Gastroesophageal sphincter (tissue), 4 donors: ENCODE results near the gene KLF14. TPM values are rescaled to one million over a fixed set of nuclear protein-coding genes. Genes with fewer than 3 reads are reported as not detected.

ENCODE experiments used
- ATAC-seq: fragments of 150-250 bp; one replicate; pipeline ENCODE4 v1.9.1; 2016; ENCODE audit warnings: mild to moderate bottlenecking, moderate library complexity
- H3K27ac ChIP-seq, 4 donors: fragments of 200-600 bp; sonication (generic) in 3 of 4; 1 replicate in 3 of 4; 2 replicates in 1 of 4; pipeline ENCODE4 v1.5.1; 2016 to 2019
- H3K27me3 ChIP-seq: fragments of 200-600 bp; sonication (generic); one replicate; pipeline ENCODE4 v1.5.1; 2019
- H3K36me3 ChIP-seq, 2 donors: fragments of 200-600 bp; sonication (generic); one replicate each; pipeline ENCODE4 v1.5.1; 2019; ENCODE audit warnings: control low read depth in 1 of 2
- H3K4me1 ChIP-seq, 3 donors: fragments of 200-600 bp; sonication (generic); 1 replicate in 2 of 3; 2 replicates in 1 of 3; pipeline ENCODE4 v1.5.1; 2016 to 2019; ENCODE audit warnings: control low read depth in 2 of 3
- H3K4me3 ChIP-seq, 2 donors: fragments of 200-600 bp; sonication (generic); one replicate each; pipeline ENCODE4 v1.5.1; 2019; ENCODE audit warnings: mild to moderate bottlenecking in 1 of 2, moderate library complexity in 1 of 2
- H3K9me3 ChIP-seq, 3 donors: fragments of 200-600 bp; sonication (generic); one replicate each; pipeline ENCODE4 v1.5.1; 2017 to 2019; ENCODE audit warnings: control low read depth in 2 of 3
- EP300 ChIP-seq: sonication (generic); formaldehyde crosslinking; IDR thresholded peaks from one replicate; pipeline ENCODE4 v1.6.1; 2017; ENCODE audit warnings: antibody characterized with exemption, mild to moderate bottlenecking
- POLR2A ChIP-seq, 2 donors: fragments of 450-650 bp; IDR thresholded peaks; one replicate each; pipeline ENCODE4 v1.6.1; 2017; ENCODE audit warnings: antibody characterized with exemption in 2 of 2, mild to moderate bottlenecking in 2 of 2, moderate library complexity in 1 of 2
- POLR2AphosphoS5 ChIP-seq: sonication (generic); formaldehyde crosslinking; IDR thresholded peaks from one replicate; pipeline ENCODE4 v1.6.1; 2017; ENCODE audit warnings: antibody characterized with exemption
- WGBS, 2 donors: methylation state at CpG; one replicate each; pipeline ENCODE4 v1.1.5; 2018; ENCODE audit warnings: low coverage in 1 of 2; 5-methylcytosine and 5-hydroxymethylcytosine counted together
- total RNA-seq, 4 donors: library from RNA; depleted of rRNA; stranded (reverse); fragments of >200 nt; gene quantifications; one replicate each; pipeline ENCODE4 v1.1.0, GENCODE V29; 2016
- TF ChIP-seq, protein P1 (sequence below), 4 experiments: fragments of 200-600 bp in 2 of 4; fragments of 450-650 bp in 2 of 4; sonication (generic) in 1 of 4; IDR thresholded peaks; one replicate each; pipeline ENCODE4 v1.5.1; 2017 to 2019; ENCODE audit warnings: antibody characterized with exemption in 4 of 4, mild to moderate bottlenecking in 2 of 4, moderate library complexity in 2 of 4

The KLF14 gene
- total RNA-seq, 4 donors from 2014 or later = 0.08 to 0.16 TPM; not detected in 2

DNA sequence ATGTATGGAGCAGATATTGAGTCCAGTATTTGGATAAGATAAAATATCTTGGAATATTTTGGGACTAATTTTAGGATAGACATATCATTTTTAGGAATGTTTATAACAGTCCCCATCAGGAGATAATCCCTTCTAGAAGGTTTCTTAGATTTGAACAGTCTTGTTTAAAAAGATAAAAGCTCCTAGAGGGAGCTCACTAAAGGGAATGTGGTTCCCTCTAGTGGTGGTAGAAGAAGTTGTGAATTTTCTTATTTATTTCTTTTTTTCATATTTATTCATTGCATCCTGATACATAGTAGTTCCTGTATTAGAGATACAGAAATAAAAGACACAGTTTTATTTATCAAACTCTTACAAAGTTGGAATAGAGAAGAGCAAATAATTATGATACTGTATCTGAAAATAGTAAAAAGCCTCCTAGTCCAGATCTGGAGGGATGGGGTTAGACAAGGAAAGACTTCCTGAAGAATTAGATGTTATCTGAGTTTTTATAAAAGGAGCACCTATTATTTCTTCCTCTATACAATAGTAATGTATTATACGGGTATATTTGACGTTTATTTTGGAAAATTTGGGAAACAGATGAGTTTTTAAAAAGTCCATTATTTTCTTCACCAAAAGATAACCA is 24.5 kb upstream of the KLF14 start:
- H3K36me3 ChIP-seq = no peaks in the 10 kb centered on the region
- no peak overlapping the region for H3K27ac ChIP-seq
- no peak for ATAC-seq
- WGBS, 2 donors = 0 to 3% methylated on average over 2 of the region's 2 CpGs
- H3K27me3 ChIP-seq = no peaks in the 10 kb centered on the region
- H3K9me3 ChIP-seq = no peaks in the 10 kb centered on the region
- H3K4me3 ChIP-seq = no peak overlapping the region
- no peaks in the 10 kb centered on the region for H3K4me1 ChIP-seq
- TF ChIP-seq, protein P1, sequence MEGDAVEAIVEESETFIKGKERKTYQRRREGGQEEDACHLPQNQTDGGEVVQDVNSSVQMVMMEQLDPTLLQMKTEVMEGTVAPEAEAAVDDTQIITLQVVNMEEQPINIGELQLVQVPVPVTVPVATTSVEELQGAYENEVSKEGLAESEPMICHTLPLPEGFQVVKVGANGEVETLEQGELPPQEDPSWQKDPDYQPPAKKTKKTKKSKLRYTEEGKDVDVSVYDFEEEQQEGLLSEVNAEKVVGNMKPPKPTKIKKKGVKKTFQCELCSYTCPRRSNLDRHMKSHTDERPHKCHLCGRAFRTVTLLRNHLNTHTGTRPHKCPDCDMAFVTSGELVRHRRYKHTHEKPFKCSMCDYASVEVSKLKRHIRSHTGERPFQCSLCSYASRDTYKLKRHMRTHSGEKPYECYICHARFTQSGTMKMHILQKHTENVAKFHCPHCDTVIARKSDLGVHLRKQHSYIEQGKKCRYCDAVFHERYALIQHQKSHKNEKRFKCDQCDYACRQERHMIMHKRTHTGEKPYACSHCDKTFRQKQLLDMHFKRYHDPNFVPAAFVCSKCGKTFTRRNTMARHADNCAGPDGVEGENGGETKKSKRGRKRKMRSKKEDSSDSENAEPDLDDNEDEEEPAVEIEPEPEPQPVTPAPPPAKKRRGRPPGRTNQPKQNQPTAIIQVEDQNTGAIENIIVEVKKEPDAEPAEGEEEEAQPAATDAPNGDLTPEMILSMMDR (IDR thresholded peaks at IDR 0.05) = peak; percentile 34 to 64 (median 60)
- no peak for TF ChIP-seq EP300

DNA sequence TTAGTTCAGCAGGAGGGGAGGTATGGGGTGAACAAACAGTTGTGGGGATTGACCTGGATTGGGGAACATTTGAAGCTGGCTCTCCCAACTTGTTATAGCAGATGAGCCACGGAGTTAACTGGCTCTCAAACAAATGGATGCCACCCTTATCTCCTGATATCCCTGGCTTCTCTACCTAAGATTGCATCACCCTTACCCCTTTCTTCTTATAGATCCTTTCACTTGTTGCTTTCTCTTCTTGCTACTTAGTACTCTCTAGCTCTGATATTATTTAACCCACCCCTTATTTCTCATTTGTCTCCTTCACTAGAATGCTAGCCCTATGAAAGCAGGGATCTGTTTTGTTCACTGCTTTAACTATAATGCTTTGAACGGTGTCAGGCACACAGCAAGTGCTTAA is 22.3 kb upstream of the KLF14 start:
- no peaks in the 10 kb centered on the region for H3K4me1 ChIP-seq
- TF ChIP-seq, protein P1 (IDR thresholded peaks at IDR 0.05) = no peak
- TF ChIP-seq POLR2AphosphoS5 (no peak), POLR2A (IDR thresholded peaks at IDR 0.05) (no peak), EP300 (no peak)
- H3K9me3 ChIP-seq = no peaks in the 10 kb centered on the region
- no peaks in the 10 kb centered on the region for H3K36me3 ChIP-seq
- no peak overlapping the region for H3K27ac ChIP-seq
- WGBS, 2 donors = 47 to 60% methylated on average over 1 to 2 of the region's 2 CpGs
- no peak overlapping the region for H3K4me3 ChIP-seq
- ATAC-seq = no peak
- no peaks in the 10 kb centered on the region for H3K27me3 ChIP-seq

DNA sequence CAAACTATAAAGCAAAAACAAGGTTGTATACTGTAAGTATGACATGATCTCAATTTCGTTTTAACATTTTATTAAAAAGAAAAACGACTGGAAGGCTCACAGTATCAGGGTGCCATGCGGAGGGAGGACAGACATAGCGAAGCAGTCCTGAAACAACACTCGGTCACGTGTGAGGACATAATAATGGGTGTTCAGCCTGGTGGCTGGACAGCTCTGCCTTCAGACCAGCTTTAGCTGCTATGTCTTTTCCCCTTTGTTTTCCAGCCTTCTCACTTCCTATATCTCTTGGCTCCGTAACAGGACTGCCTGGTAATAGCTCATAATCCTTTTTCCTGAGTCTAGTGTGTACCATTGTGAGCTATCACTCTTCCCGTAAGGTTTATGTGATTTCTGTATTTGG is 18.4 kb upstream of the KLF14 start:
- TF ChIP-seq POLR2A (IDR thresholded peaks at IDR 0.05) = no peak
- TF ChIP-seq POLR2AphosphoS5 = no peak
- no peak for TF ChIP-seq EP300
- TF ChIP-seq, protein P1 (IDR thresholded peaks at IDR 0.05) = no peak
- no peak for ATAC-seq

DNA sequence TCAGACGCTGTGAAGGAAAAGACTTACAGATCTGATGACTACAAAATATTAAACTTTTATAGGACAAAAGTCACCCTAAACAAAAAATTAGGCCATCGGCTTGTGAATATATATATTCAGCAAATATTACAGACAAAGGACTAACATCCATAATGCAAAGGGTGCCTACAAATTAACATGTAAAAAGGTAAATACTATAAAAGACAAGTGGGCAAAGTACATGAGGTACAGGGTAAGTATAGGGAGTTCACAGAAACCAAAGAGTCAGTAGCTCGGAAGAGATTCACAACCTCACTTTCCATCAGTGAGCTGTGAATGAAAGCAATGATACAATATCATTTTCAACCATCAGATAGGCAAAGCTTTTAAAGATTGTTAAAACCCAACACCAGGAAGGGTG is 16.7 kb upstream of the KLF14 start:
- Histone ChIP-seq H3K36me3 (no peaks in the 10 kb centered on the region), H3K4me3 (no peak overlapping the region), H3K4me1 (no peaks in the 10 kb centered on the region), H3K9me3 (no peaks in the 10 kb centered on the region), H3K27ac (no peak overlapping the region), H3K27me3 (peaks cover 16% of the 10 kb centered on the region)
- 78 to 87% methylated on average over 3 of the region's 3 CpGs for WGBS, 2 donors
- TF ChIP-seq POLR2A (IDR thresholded peaks at IDR 0.05) = no peak
- TF ChIP-seq, protein P1 (IDR thresholded peaks at IDR 0.05) = no peak
- no peak for ATAC-seq

More for the DNA sequence above, 18.4 kb upstream of the KLF14 start:
- Histone ChIP-seq H3K9me3 (no peaks in the 10 kb centered on the region), H3K4me3 (no peak overlapping the region), H3K4me1 (no peaks in the 10 kb centered on the region), H3K36me3 (no peaks in the 10 kb centered on the region), H3K27ac (no peak overlapping the region), H3K27me3 (peaks cover 4% of the 10 kb centered on the region)
- WGBS, 2 donors = 75 to 76% methylated on average over 8 of the region's 8 CpGs

DNA sequence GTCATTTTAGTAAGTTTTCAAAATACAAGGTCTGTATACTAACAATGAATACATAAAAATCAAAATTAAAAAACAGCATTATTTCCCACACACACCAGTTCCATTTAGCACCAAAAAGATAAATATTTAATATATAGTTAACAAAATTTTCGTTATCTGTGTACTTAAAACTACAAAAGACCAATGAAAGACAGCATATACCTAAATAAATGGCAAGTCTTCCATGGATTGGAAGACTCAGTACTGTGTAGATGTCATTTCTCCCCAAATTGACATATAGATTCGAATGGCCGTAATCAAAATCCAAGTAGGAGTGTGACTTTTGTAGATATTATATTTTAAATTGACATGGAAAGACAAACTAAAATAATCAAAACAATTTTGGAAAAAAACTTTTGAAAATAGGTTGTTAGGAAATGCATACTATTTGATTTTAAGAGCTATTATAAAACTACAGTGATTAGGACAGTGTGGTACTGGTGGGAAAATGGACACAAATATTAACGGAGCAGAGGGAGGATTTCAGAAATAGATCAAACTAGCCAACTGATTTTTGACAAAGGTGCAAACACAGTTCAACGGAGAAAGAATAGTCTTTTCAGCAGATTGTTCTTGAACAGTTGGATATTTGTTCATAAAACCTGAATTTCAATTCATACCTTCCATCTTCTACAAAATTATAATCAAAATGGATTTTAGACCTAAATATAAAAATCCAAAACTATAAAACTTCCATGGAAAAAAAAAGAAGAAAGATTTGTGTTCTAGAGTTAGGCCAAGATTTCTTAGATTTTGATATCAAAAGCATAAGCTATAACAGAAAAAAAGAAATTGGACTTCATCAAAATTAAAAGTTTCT is 14.8 kb upstream of the KLF14 start:
- Histone ChIP-seq H3K4me1 (no peaks in the 10 kb centered on the region), H3K27me3 (peaks cover 34% of the 10 kb centered on the region), H3K4me3 (no peak overlapping the region), H3K36me3 (no peaks in the 10 kb centered on the region), H3K27ac (no peak overlapping the region), H3K9me3 (no peaks in the 10 kb centered on the region)
- WGBS, 2 donors = 84 to 90% methylated on average over 5 of the region's 5 CpGs
- TF ChIP-seq POLR2AphosphoS5 (no peak), POLR2A (IDR thresholded peaks at IDR 0.05) (no peak), EP300 (no peak)
- TF ChIP-seq, protein P1 (IDR thresholded peaks at IDR 0.05) = no peak
- no peak for ATAC-seq
